Activated CD8-positive, alpha-beta T cell treated with anti-CD3 and anti-CD28 coated beads for 36 hours (primary cell): ENCODE data around the gene TTC33. TPM values are rescaled to one million over a fixed set of nuclear protein-coding genes. Genes with fewer than 3 reads are reported as not detected.
A peak's percentile ranks its signal among the peaks of the same experiment; 100 is the strongest.

Experiments
- ATAC-seq: fragments of 200-7000 bp; cut with Tn5 transposase; one replicate; pipeline ENCODE4 v1.10.0; 2021; ENCODE audit warnings: mild to moderate bottlenecking, moderate library complexity
- CTCF ChIA-PET: fragments of 350-600 bp; sonication (Branson Sonifier 250); formaldehyde crosslinking; loops from one replicate; lab custom pipeline; 2021; ENCODE audit warnings: antibody characterized with exemption; lab: Charles Lee
- POLR2A ChIA-PET: fragments of 350-600 bp; sonication (Branson Sonifier 250); formaldehyde crosslinking; loops from one replicate; lab custom pipeline; 2021; ENCODE audit warnings: antibody characterized with exemption; lab: Charles Lee
- DNase-seq: peaks from one replicate; pipeline ENCODE4 v3.0.0-alpha.2; 2020
- H3K27ac Mint-ChIP-seq: one replicate; pipeline ENCODE4 v1.8.0; 2021; ENCODE audit warnings: mild to moderate bottlenecking, mixed read lengths
- H3K27me3 Mint-ChIP-seq: one replicate; pipeline ENCODE4 v1.8.0; 2021; ENCODE audit warnings: mixed read lengths
- H3K36me3 Mint-ChIP-seq: one replicate; pipeline ENCODE4 v1.8.0; 2021; ENCODE audit warnings: low read depth, mixed read lengths
- H3K4me1 Mint-ChIP-seq: one replicate; pipeline ENCODE4 v1.8.0; 2021; ENCODE audit warnings: low read depth, mixed read lengths
- H3K4me3 Mint-ChIP-seq: one replicate; pipeline ENCODE4 v1.8.0; 2021; ENCODE audit warnings: mild to moderate bottlenecking, moderate library complexity, mixed read lengths
- H3K9me3 Mint-ChIP-seq: one replicate; pipeline ENCODE4 v1.8.0; 2021; ENCODE audit warnings: mixed read lengths
- intact Hi-C: fragments of 100-400 bp; cut with micrococcal nuclease; formaldehyde crosslinking; loops from one replicate; pipeline ENCODE4 v1.10.0; 2022
- total RNA-seq, 2 experiments: library from RNA; stranded (reverse); gene quantifications; one replicate each; pipeline ENCODE4 v1.2.3, GENCODE V29; 2021
- TF ChIP-seq, protein P1 (sequence below): fragments of 200-600 bp; IDR thresholded peaks from one replicate; pipeline ENCODE4 v1.8.0; 2022; ENCODE audit warnings: antibody characterized with exemption, mild to moderate bottlenecking

TTC33 gene
- total RNA-seq, 2 experiments from 2014 or later = 21.4 to 21.5 TPM

DNA sequence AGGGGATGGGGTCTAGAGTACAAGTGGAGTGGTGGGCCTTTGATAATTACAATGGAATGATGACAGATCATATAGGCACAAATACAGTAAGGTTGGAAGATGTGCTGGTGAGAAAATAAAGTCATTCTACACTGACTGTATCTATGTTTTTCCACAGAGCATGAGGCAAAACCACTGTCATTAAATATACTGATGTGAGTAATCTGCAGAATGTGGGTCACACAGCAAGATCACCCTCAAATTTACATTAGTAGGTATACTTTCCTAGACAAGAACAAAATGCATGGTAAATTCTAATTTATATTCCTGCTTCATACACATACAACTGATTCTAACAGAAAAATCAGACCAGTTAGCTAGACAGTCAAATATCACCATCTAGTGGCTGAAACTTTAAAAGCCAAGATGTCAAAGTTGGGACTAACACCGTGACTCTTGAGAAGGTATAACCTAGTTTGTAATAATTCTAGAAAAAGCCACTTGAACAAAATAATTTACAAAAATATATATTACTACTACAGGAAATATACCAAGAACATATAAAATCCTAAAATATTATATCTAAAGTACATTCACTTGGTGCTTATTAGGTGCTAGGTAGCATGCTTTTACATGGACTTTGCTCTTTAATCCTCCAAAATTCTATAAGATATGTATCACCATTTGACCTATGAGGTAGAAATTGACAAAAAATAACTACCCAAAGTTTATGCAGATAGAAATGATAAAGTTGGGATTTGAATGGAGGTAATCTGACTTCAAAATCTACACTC lies 19.5 kb downstream of the TTC33 start:
- intact Hi-C loops = loop anchor here (2.0 to 10.0 kb wide), 5 partner anchors 49 to 1151 kb away; no protein-coding TSS in a partner anchor
- Mint-ChIP-seq H3K4me3 (no peak overlapping the region), H3K27me3 (no peaks in the 10 kb centered on the region), H3K9me3 (peaks cover 14% of the 10 kb centered on the region), H3K4me1 (peaks cover 27% of the 10 kb centered on the region), H3K36me3 (peaks cover 31% of the 10 kb centered on the region), H3K27ac (no peak overlapping the region)
- CTCF ChIA-PET = interaction anchor here (0.9 to 3.7 kb wide), 9 partner anchors 11 to 1022 kb away, joined by 3 to 17 read pairs (median 3); no protein-coding TSS in a partner anchor
- no peak for DNase-seq
- peak; percentile 77 for ATAC-seq
- TF ChIP-seq, protein P1, sequence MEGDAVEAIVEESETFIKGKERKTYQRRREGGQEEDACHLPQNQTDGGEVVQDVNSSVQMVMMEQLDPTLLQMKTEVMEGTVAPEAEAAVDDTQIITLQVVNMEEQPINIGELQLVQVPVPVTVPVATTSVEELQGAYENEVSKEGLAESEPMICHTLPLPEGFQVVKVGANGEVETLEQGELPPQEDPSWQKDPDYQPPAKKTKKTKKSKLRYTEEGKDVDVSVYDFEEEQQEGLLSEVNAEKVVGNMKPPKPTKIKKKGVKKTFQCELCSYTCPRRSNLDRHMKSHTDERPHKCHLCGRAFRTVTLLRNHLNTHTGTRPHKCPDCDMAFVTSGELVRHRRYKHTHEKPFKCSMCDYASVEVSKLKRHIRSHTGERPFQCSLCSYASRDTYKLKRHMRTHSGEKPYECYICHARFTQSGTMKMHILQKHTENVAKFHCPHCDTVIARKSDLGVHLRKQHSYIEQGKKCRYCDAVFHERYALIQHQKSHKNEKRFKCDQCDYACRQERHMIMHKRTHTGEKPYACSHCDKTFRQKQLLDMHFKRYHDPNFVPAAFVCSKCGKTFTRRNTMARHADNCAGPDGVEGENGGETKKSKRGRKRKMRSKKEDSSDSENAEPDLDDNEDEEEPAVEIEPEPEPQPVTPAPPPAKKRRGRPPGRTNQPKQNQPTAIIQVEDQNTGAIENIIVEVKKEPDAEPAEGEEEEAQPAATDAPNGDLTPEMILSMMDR = peak; percentile 80
- POLR2A ChIA-PET = interaction anchor here (0.7 kb wide), 1 partner anchor 45 kb away, joined by 3 read pairs; no protein-coding TSS in a partner anchor

DNA sequence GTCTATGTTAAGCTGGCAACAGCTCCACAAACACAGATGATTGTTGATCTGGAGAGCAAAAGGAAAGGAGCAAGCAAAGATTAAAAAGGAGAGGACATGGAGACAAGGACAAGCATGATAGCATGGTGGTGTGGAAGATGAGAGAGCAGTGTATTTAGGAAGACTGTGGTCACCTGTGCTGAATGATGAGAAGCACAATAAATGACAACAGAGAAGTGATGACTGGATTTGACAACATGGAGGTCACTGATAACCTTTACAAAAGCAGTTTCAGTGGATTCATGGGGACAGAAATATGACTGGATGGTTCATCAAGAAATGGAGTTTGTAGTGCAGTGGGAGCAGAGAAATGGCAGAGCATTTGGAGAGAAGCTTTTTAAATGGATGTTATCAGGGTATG lies 20.2 kb downstream of the TTC33 start:
- ATAC-seq (no peak), DNase-seq (no peak)
- H3K4me1 Mint-ChIP-seq = peaks cover 27% of the 10 kb centered on the region
- no peak overlapping the region for H3K27ac Mint-ChIP-seq
- TF ChIP-seq, protein P1 = no peak
- intact Hi-C loops = loop anchor here (2.0 to 10.0 kb wide), 5 partner anchors 48 to 1151 kb away; no protein-coding TSS in a partner anchor
- POLR2A ChIA-PET = interaction anchor here (0.7 kb wide), 1 partner anchor 44 kb away, joined by 3 read pairs; no protein-coding TSS in a partner anchor
- peaks cover 8% of the 10 kb centered on the region for H3K9me3 Mint-ChIP-seq
- H3K36me3 Mint-ChIP-seq = peaks cover 24% of the 10 kb centered on the region
- H3K4me3 Mint-ChIP-seq = no peak overlapping the region
- CTCF ChIA-PET = interaction anchor here (0.9 to 3.7 kb wide), 10 partner anchors 12 to 1022 kb away, joined by 3 to 17 read pairs (median 4); no protein-coding TSS in a partner anchor
- H3K27me3 Mint-ChIP-seq = no peaks in the 10 kb centered on the region

DNA sequence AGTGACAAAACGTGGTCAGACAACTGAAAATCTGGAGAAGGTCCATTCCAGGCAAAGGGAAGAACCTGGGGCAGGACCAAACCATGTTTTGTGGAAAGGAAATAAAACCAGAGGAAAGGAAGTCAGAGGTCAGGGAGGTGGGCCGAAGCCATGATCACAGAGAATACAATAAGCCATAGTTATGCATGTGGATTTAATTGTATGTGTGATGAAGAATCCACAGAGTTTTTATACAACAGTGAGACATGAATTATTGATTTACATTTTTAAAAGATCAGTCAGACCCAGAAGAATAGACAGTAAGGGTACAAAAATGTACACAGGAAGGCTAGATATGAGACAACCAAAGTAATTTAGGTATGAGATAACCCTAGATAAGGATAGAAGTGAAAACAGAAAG lies 20.8 kb downstream of the TTC33 start:
- peaks cover 31% of the 10 kb centered on the region for H3K4me1 Mint-ChIP-seq
- no peaks in the 10 kb centered on the region for H3K27me3 Mint-ChIP-seq
- H3K9me3 Mint-ChIP-seq = peaks cover 5% of the 10 kb centered on the region
- ChIA-PET CTCF (interaction anchor here (1.0 to 3.7 kb wide), 7 partner anchors 13 to 1021 kb away, joined by 3 to 17 read pairs (median 5); no protein-coding TSS in a partner anchor), POLR2A (no interaction called here)
- H3K36me3 Mint-ChIP-seq = peaks cover 22% of the 10 kb centered on the region
- ATAC-seq (no peak), DNase-seq (no peak)
- no peak overlapping the region for H3K4me3 Mint-ChIP-seq
- TF ChIP-seq, protein P1 = no peak
- intact Hi-C loops = loop anchor here (5.0 to 10.0 kb wide), 4 partner anchors 48 to 1150 kb away; no protein-coding TSS in a partner anchor
- peak overlapping the region; percentile 16 for H3K27ac Mint-ChIP-seq

DNA sequence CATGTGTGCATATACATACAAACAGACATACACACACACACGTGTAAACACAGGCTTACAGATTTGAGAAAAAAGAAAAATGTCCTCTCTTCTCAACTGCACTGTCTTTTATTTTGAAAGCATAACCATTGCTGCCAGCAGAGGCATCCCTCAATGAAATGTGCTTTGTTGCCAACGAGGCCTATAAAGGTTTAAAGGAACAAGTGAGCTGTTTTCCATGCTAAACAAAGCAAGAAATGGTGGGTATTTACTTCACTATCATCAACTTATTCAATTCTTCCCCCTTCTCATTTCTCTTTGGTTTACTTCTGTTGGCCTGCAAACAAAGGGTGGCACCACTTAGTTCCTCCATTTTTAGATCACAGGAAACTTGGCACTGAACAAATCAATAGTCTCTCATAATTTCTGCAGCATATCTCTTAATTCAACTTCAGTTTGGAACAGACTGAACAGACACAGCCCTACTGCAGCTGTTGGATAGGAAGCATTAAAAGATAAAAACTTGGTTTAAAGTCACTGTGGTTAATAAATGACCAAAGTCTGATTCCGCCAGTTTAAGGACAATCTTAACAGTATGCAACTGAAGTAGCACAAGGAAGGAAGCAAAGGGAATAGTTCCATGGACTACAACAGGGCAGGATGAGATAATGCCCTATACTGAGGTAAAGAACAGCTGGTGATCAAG lies 21.7 kb downstream of the TTC33 start:
- TF ChIP-seq, protein P1 = no peak
- ChIA-PET CTCF (interaction anchor here (0.5 to 3.7 kb wide), 9 partner anchors 20 to 1020 kb away, joined by 3 to 17 read pairs (median 5); no protein-coding TSS in a partner anchor), POLR2A (interaction anchor here (1.0 kb wide), 1 partner anchor 42 kb away, joined by 3 read pairs; no protein-coding TSS in a partner anchor)
- Mint-ChIP-seq H3K27me3 (no peaks in the 10 kb centered on the region), H3K4me1 (peaks cover 31% of the 10 kb centered on the region), H3K4me3 (no peak overlapping the region), H3K9me3 (peaks cover 3% of the 10 kb centered on the region), H3K36me3 (peaks cover 16% of the 10 kb centered on the region), H3K27ac (no peak overlapping the region)
- ATAC-seq (no peak), DNase-seq (no peak)
- intact Hi-C loops = loop anchor here (10.0 kb wide), 2 partner anchors 1019 to 1149 kb away; no protein-coding TSS in a partner anchor
